HepG2 (cell line): ENCODE results near the gene ATG4D. TPM values are rescaled to one million over a fixed set of nuclear protein-coding genes. Genes with fewer than 3 reads are reported as not detected.

Experiments
- AKAP8 ChIP-seq: sonication (generic); formaldehyde crosslinking; IDR thresholded peaks from 2 replicates; pipeline ENCODE4 v1.5.1; 2020; ENCODE audit warnings: mild to moderate bottlenecking, missing genetic modification reagents
- CHCHD3 ChIP-seq: sonication (generic); formaldehyde crosslinking; IDR thresholded peaks from 2 replicates; pipeline ENCODE4 v1.8.0; 2022; ENCODE audit warnings: mild to moderate bottlenecking, missing genetic modification reagents, moderate library complexity
- HOXA7 ChIP-seq: sonication (generic); formaldehyde crosslinking; IDR thresholded peaks from 2 replicates; pipeline ENCODE4 v1.8.1; 2022; ENCODE audit warnings: mild to moderate bottlenecking, missing genetic modification reagents, moderate library complexity
- IKZF4 ChIP-seq: sonication (generic); formaldehyde crosslinking; IDR thresholded peaks from 2 replicates; pipeline ENCODE4 v1.5.1; 2020; ENCODE audit warnings: borderline replicate concordance, mild to moderate bottlenecking, low read depth, missing genetic modification reagents; ENCODE audit errors: not compliant biosample characterization
- MED13 ChIP-seq: sonication (generic); formaldehyde crosslinking; IDR thresholded peaks from 2 replicates; pipeline ENCODE4 v1.5.0; 2020; ENCODE audit warnings: missing genetic modification reagents
- NFYC ChIP-seq: IDR thresholded peaks from 2 replicates; pipeline ENCODE4 v1.6.1; 2016; ENCODE audit warnings: missing genetic modification reagents, missing compliant biosample characterization
- PITX1 ChIP-seq: sonication (generic); formaldehyde crosslinking; IDR thresholded peaks from 2 replicates; pipeline ENCODE4 v1.5.1; 2020; ENCODE audit warnings: mild to moderate bottlenecking, missing genetic modification reagents
- ZFP1 ChIP-seq: IDR thresholded peaks from 2 replicates; pipeline ENCODE4 v1.6.1; 2016
- ZNF256 ChIP-seq: sonication (generic); formaldehyde crosslinking; conservative IDR thresholded peaks from 2 replicates; pipeline ENCODE4 v1.4.0; 2020; ENCODE audit warnings: missing genetic modification reagents
- ZNF672 ChIP-seq: sonication (generic); formaldehyde crosslinking; IDR thresholded peaks from 2 replicates; pipeline ENCODE4 v1.8.1; 2022; ENCODE audit warnings: missing genetic modification reagents
- ZNF775 ChIP-seq: sonication (generic); formaldehyde crosslinking; IDR thresholded peaks from 2 replicates; pipeline ENCODE4 v1.4.0; 2020; ENCODE audit warnings: missing genetic modification reagents, mild to moderate bottlenecking, moderate library complexity, borderline replicate concordance
- ZNF776 ChIP-seq: sonication (generic); formaldehyde crosslinking; IDR thresholded peaks from 2 replicates; pipeline ENCODE4 v1.4.0; 2020; ENCODE audit warnings: mild to moderate bottlenecking, missing genetic modification reagents
- ZNF816 ChIP-seq: sonication (generic); formaldehyde crosslinking; IDR thresholded peaks from 2 replicates; pipeline ENCODE4 v1.8.0; 2022; ENCODE audit warnings: missing genetic modification reagents, mild to moderate bottlenecking, borderline replicate concordance
- polyA plus RNA-seq, 8 experiments: library from polyadenylated mRNA; depleted of rRNA in 3 of 8; stranded (reverse) in 7 of 8; unstranded in 1 of 8; fragments of >200 nt; fragmentation: Illumina TruSeq in 4 of 8; extraction: Trizol in 4 of 8; gene quantifications; 2 replicates each; pipeline versions ENCODE4 v1.2.1 to v1.2.3, GENCODE V29; 2011 to 2016; ENCODE audit warnings: low read depth in 4 of 8, missing spikeins in 1 of 8, mixed read lengths in 1 of 8; ENCODE audit not compliant: insufficient read depth in 1 of 8
- total RNA-seq, 5 experiments: library from RNA; depleted of rRNA; stranded (reverse); fragments of >200 nt; fragmentation: Illumina TruSeq; extraction: Trizol; gene quantifications; 2 replicates each; pipeline ENCODE4 v1.2.3, GENCODE V29; 2016; ENCODE audit warnings: low read depth in 1 of 5
- TF ChIP-seq, protein P1 (sequence below): IDR thresholded peaks from 2 replicates; pipeline ENCODE4 v1.6.1; 2016; ENCODE audit warnings: missing compliant biosample characterization, missing genetic modification reagents, borderline replicate concordance
- TF ChIP-seq, protein P2 (sequence below): sonication (generic); formaldehyde crosslinking; IDR thresholded peaks from 2 replicates; pipeline ENCODE4 v1.5.1; 2020; ENCODE audit warnings: missing genetic modification reagents, mild to moderate bottlenecking, borderline replicate concordance
- TF ChIP-seq, protein P3 (sequence below): sonication (generic); formaldehyde crosslinking; IDR thresholded peaks from 2 replicates; pipeline ENCODE4 v1.4.0; 2020; ENCODE audit warnings: mild to moderate bottlenecking, missing genetic modification reagents

ATG4D gene
- total and polyA plus RNA-seq, 2 of the 13 experiments (the other 11 are each of a cell fraction or from before 2014, with no cell fraction given), result 17.8 to 19.0 TPM

DNA sequence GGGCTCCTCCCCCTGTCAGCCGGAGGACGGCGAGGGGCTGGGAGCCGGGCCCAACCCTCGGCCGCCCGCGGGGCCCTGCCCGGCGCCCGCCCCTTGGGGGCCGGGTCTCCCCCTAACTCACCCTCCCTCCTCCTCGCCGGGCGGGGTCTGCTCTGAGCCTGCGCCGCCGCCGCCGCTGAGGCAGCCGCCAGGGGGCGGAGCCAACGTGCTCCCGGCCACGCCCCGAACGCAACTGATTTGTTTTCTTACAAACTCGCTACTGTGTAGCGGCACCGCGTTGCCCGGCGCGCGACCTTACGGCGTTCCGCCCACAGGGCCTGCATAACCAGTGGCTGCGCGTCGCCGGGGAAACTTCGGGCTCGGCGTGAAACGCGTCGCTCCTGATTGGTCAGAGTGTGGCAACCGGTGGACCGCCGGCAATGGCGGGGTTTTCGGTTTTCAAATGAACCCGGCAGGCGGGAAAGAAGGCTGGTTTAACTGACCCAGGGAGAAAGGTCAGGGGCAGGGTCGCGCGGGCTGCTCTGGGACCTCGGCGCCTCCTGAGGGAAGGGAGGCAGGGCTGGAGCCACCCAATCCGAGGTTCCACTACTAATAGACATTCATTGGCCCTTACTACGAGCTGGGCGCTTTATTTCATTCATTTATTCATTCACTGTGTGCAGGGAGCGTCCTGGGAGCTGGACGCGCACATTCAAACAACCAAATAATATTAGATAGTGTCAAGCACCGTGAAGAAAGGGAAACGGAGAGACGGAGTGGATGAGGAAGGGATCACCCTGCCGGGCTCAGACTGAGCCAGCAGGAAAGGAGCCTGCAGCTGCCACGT lies 25.3 kb downstream of the ATG4D start, which contains the start of gene CDKN2D (continued):
- TF ChIP-seq ZNF776 (0 out of 2 replicates have a peak, but pooled peaks have one; percentile 4), HOXA7 (CRISPR knock-in tag) (0 out of 2 replicates have a peak, but pooled peaks have one; percentile 36), ZNF672 (CRISPR knock-in tag) (peak; percentile 92; the same call in 1 of the 2 replicates), AKAP8 (CRISPR knock-in tag) (no peak), CHCHD3 (peak; percentile 95), ZFP1 (CRISPR knock-in tag) (0 out of 2 replicates have a peak, but pooled peaks have one; percentile 65), IKZF4 (no peak), NFYC (CRISPR knock-in tag) (peak; percentile 98), PITX1 (CRISPR knock-in tag) (peak; percentile 13; the same call in 1 of the 2 replicates), ZNF775 (no peak), MED13 (CRISPR knock-in tag) (no peak), ZNF256 (no peak), ZNF816 (CRISPR knock-in tag) (peak; percentile 84; the same call in 1 of the 2 replicates)
- TF ChIP-seq, protein P1, sequence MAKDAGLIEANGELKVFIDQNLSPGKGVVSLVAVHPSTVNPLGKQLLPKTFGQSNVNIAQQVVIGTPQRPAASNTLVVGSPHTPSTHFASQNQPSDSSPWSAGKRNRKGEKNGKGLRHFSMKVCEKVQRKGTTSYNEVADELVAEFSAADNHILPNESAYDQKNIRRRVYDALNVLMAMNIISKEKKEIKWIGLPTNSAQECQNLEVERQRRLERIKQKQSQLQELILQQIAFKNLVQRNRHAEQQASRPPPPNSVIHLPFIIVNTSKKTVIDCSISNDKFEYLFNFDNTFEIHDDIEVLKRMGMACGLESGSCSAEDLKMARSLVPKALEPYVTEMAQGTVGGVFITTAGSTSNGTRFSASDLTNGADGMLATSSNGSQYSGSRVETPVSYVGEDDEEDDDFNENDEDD (CRISPR knock-in tag), result peak; percentile 99
- TF ChIP-seq, protein P2, sequence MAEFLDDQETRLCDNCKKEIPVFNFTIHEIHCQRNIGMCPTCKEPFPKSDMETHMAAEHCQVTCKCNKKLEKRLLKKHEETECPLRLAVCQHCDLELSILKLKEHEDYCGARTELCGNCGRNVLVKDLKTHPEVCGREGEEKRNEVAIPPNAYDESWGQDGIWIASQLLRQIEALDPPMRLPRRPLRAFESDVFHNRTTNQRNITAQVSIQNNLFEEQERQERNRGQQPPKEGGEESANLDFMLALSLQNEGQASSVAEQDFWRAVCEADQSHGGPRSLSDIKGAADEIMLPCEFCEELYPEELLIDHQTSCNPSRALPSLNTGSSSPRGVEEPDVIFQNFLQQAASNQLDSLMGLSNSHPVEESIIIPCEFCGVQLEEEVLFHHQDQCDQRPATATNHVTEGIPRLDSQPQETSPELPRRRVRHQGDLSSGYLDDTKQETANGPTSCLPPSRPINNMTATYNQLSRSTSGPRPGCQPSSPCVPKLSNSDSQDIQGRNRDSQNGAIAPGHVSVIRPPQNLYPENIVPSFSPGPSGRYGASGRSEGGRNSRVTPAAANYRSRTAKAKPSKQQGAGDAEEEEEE (CRISPR knock-in tag), result no peak
- TF ChIP-seq, protein P3, sequence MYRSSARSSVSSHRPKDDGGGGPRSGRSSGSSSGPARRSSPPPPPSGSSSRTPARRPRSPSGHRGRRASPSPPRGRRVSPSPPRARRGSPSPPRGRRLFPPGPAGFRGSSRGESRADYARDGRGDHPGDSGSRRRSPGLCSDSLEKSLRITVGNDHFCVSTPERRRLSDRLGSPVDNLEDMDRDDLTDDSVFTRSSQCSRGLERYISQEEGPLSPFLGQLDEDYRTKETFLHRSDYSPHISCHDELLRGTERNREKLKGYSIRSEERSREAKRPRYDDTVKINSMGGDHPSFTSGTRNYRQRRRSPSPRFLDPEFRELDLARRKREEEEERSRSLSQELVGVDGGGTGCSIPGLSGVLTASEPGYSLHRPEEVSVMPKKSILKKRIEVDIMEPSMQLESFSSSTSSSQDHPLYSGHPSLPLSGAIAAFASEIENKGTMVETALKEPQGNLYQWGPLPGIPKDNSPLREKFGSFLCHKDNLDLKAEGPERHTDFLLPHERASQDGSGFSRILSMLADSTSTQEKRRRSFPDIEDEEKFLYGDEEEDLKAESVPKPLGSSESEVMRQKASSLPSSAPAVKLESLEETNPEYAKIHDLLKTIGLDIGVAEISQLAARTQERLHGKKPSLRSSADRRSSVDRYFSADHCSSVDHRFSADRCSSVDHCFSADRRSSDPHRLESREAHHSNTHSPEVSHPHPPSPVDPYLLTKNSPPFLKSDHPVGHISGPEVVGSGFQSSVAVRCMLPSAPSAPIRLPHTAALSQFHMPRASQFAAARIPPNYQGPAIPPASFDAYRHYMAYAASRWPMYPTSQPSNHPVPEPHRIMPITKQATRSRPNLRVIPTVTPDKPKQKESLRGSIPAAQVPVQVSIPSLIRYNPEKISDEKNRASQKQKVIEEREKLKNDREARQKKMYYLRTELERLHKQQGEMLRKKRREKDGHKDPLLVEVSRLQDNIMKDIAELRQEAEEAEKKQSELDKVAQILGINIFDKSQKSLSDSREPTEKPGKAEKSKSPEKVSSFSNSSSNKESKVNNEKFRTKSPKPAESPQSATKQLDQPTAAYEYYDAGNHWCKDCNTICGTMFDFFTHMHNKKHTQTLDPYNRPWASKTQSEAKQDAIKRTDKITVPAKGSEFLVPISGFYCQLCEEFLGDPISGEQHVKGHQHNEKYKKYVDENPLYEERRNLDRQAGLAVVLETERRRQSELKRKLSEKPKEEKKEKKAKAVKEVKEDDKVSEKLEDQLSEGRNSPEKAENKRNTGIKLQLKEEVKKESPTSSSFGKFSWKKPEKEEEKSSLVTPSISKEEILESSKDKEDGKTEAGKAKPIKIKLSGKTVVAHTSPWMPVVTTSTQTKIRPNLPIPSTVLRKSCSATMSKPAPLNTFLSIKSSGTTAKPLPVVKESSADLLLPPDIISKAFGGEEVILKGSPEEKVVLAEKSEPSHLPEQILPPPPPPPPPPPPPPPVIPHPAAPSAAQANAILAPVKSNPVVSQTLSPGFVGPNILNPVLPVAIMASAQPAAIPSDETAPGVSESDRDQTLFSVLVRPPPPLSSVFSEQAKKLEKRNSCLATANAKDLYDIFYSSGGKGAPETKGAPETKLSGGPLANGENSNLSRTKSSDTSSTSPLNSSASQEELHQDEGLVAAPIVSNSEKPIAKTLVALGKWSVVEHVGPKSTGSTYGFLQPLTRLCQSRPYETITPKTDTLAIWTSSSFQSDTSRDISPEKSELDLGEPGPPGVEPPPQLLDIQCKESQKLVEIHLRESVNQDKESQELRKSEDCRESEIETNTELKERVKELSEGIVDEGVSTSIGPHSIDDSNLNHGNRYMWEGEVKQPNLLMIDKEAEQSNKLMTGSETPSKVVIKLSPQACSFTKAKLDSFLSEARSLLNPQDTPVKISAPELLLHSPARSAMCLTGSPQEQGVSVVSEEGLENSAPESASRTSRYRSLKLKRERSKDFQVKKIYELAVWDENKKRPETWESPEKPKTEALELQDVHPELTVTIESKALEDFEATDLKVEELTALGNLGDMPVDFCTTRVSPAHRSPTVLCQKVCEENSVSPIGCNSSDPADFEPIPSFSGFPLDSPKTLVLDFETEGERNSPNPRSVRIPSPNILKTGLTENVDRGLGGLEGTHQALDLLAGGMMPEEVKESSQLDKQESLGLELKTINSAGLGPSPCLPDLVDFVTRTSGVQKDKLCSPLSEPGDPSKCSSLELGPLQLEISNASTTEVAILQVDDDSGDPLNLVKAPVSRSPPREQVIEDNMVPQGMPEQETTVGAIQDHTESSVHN (CRISPR knock-in tag), result no peak
